Panc1 (cell line): ENCODE results near the gene PSMC6.

Experiments used
- POLR2AphosphoS5 ChIP-seq: IDR thresholded peaks from 2 replicates; pipeline ENCODE4 v1.6.1; 2012; ENCODE audit warnings: mild to moderate bottlenecking, low read depth, low read length, moderate library complexity
- TF ChIP-seq, protein P1 (sequence below): fragments of 450-650 bp; IDR thresholded peaks from 2 replicates; pipeline ENCODE4 v1.5.1; 2017; ENCODE audit warnings: mild to moderate bottlenecking

DNA sequence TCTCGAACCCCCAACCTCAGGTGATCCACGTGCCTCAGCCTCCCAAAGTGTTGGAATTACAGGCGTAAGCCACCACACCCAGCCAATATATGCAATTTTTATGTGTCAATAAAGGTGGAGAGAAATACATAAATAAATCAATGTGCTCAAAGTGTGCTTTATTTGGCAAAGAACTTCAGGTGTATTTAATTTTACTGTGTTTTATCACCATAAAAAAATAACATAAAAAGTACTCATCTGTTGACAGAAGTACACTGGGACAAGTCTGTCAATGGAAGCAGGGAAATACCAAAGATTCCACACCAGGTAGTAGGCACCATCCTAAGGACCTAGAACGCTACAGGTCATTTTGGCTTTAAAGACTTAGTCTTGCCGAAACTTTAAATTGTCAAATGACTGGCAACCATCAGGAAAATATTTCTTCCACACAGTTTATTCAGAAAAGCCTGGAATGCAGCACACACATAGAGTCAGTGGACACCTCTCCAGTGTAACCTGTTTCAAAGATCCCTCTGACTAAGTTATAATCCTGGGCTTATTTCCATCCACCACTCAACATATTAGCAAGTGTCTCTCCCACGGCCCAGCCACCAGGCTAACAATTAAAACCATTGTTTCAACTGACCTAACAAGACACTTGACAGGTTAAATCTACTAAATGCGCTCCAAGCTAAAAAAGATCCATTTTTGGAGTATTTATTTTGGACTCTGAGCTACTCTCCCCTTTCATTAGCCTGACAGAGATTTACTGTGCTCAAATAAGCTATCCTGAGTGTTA lies 15.8 kb upstream of the PSMC6 start:
- TF ChIP-seq, protein P1, sequence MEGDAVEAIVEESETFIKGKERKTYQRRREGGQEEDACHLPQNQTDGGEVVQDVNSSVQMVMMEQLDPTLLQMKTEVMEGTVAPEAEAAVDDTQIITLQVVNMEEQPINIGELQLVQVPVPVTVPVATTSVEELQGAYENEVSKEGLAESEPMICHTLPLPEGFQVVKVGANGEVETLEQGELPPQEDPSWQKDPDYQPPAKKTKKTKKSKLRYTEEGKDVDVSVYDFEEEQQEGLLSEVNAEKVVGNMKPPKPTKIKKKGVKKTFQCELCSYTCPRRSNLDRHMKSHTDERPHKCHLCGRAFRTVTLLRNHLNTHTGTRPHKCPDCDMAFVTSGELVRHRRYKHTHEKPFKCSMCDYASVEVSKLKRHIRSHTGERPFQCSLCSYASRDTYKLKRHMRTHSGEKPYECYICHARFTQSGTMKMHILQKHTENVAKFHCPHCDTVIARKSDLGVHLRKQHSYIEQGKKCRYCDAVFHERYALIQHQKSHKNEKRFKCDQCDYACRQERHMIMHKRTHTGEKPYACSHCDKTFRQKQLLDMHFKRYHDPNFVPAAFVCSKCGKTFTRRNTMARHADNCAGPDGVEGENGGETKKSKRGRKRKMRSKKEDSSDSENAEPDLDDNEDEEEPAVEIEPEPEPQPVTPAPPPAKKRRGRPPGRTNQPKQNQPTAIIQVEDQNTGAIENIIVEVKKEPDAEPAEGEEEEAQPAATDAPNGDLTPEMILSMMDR: no peak
- no peak for TF ChIP-seq POLR2AphosphoS5
